Cardiac fibroblast (primary cell): ENCODE data around the gene CAMK2G.

Experiments used
- DNase-seq, 2 donors: peaks; one replicate each; pipeline versions ENCODE4 v3.0.0 to v3.0.0-alpha.2; 2010; ENCODE audit warnings: low read depth in 2 of 2
- H3K4me3 ChIP-seq, 2 donors: replicated peaks in 1 of 2; 1 replicate in 1 of 2; 2 replicates in 1 of 2; pipeline ENCODE4 v1.5.1; 2011; ENCODE audit warnings: low read depth in 2 of 2, low read length in 2 of 2, mild to moderate bottlenecking in 2 of 2, moderate library complexity in 1 of 2
- TF ChIP-seq, protein P1 (sequence below): IDR thresholded peaks from one replicate; pipeline ENCODE4 v1.5.1; 2011; ENCODE audit warnings: low read depth, mild to moderate bottlenecking, low read length, inconsistent platforms

Gene CAMK2G

GRCh38 chr10:73818402-73818801 is 56.0 kb downstream of the CAMK2G start:
- DNase-seq, result no peak
- TF ChIP-seq, protein P1, sequence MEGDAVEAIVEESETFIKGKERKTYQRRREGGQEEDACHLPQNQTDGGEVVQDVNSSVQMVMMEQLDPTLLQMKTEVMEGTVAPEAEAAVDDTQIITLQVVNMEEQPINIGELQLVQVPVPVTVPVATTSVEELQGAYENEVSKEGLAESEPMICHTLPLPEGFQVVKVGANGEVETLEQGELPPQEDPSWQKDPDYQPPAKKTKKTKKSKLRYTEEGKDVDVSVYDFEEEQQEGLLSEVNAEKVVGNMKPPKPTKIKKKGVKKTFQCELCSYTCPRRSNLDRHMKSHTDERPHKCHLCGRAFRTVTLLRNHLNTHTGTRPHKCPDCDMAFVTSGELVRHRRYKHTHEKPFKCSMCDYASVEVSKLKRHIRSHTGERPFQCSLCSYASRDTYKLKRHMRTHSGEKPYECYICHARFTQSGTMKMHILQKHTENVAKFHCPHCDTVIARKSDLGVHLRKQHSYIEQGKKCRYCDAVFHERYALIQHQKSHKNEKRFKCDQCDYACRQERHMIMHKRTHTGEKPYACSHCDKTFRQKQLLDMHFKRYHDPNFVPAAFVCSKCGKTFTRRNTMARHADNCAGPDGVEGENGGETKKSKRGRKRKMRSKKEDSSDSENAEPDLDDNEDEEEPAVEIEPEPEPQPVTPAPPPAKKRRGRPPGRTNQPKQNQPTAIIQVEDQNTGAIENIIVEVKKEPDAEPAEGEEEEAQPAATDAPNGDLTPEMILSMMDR, result no peak
- no peak overlapping the region for H3K4me3 ChIP-seq

GRCh38 chr10:73817826-73818225 is 56.5 kb downstream of the CAMK2G start:
- DNase-seq, result no peak
- TF ChIP-seq, protein P1, result no peak

DNA sequence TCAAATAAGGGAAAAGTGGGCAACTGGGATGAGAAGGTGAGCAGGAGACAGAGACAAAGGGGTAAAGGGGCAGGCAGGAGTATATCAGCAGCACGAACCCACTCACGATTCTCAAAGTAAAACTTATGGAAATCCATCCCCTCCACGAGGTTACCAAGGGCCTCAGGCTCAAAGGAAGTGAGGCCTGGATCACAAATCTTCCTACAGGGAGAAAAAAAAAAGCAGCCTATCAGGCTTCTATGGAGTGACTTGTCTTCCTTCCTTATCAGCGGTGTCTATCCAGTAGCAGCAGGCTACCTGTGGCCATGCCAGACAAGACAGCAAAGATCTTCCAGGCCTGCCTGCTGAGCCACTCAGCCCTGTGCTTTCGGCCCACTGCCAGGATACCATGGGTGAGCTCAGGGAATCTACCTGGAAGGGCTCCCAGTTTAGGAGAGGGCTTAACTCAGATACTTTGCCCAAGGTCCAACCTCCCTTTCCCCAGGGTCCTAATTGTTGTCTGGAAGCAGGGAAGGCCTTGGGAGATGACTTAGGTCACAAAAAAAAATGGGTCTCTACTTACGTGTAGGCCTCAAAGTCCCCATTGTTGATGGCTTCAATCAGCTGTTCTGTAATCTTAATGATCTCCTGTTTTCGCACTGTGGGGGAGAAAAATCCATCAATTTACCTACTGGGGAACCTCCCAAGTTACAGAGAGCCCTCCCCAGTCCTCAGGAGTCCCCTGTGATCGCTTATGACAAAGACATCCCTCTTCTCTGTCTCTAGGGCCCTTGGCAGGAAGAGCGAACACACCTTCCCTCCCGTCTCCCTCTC is 57.2 kb downstream of the CAMK2G start:
- H3K4me3 ChIP-seq, result no peak overlapping the region
- TF ChIP-seq, protein P1, result no peak
- DNase-seq, result peak; percentile 34 to 36

More at GRCh38 chr10:73817826-73818225, 56.5 kb downstream of the CAMK2G start:
- H3K4me3 ChIP-seq, result no peak overlapping the region

- TF ChIP-seq, protein P1, result no peak
- no peak overlapping the region for H3K4me3 ChIP-seq
- no peak for DNase-seq
Observed at GRCh38 chr10:73815719-73816030, 58.7 kb downstream of the CAMK2G start.

GRCh38 chr10:73814896-73815718 is 59.2 kb downstream of the CAMK2G start:
- peak; percentile 22 to 31 for DNase-seq
- TF ChIP-seq, protein P1, result no peak
- no peak overlapping the region for H3K4me3 ChIP-seq

GRCh38 chr10:73814276-73814895 is 60.0 kb downstream of the CAMK2G start:
- no peak overlapping the region for H3K4me3 ChIP-seq
- TF ChIP-seq, protein P1, result no peak
- no peak for DNase-seq
